Mucosa of descending colon (tissue), 3 donors: Measurements from ENCODE around the gene GAL3ST2. TPM values are rescaled to one million over a fixed set of nuclear protein-coding genes. Genes with fewer than 3 reads are reported as not detected.

Experiments used
- ATAC-seq: fragments of 200-7000 bp; cut with Tn5 transposase; one replicate; pipeline ENCODE4 v1.9.1; 2020; ENCODE audit warnings: mild to moderate bottlenecking, moderate library complexity
- DNase-seq, 3 donors: peaks; one replicate each; pipeline ENCODE4 v3.0.0-alpha.2; 2020
- H3K36me3 ChIP-seq: fragments of 200-600 bp; one replicate; pipeline ENCODE4 v1.8.0; 2021; ENCODE audit warnings: low read depth, mild to moderate bottlenecking
- H3K4me1 ChIP-seq: fragments of 200-600 bp; one replicate; pipeline ENCODE4 v1.8.0; 2021; ENCODE audit warnings: low read depth, mild to moderate bottlenecking
- H3K4me3 ChIP-seq: fragments of 200-600 bp; one replicate; pipeline ENCODE4 v1.8.0; 2021; ENCODE audit warnings: mild to moderate bottlenecking
- H3K9me3 ChIP-seq: fragments of 200-600 bp; one replicate; pipeline ENCODE4 v1.8.0; 2021; ENCODE audit warnings: mild to moderate bottlenecking
- intact Hi-C, 2 donors: fragments of 100-400 bp; cut with DNase I in 1 of 2; cut with micrococcal nuclease in 1 of 2; formaldehyde crosslinking; loops; one replicate each; pipeline versions ENCODE4 v1.11.0 to v1.11.1; 2022; cut with DNase I, micrococcal nuclease
- total RNA-seq, 3 donors: library from RNA; stranded (reverse); fragmentation: NEBNext Ultra II Directional in 2 of 3; extraction: Animal tissue kit (Norgen Biotek cat#: 25700) in 2 of 3; gene quantifications; one replicate each; pipeline versions ENCODE4 v1.2.1 to v1.2.4, GENCODE V29; 2021 to 2023
- TF ChIP-seq, protein P1 (sequence below): fragments of 200-600 bp; IDR thresholded peaks from one replicate; pipeline ENCODE4 v1.8.0; 2022; ENCODE audit warnings: antibody characterized with exemption, mild to moderate bottlenecking
- donor health status: DM: no; HTN: no; CAD: no; lungs with moderate emphysema.
- donor health status: DM: no; HTN: no; CAD: no.
- donor health status: DM: no; HTN: yes; CAD: no.

Gene GAL3ST2
- total RNA-seq, 3 donors from 2014 or later = 15.1 to 46.5 (median 42.4) TPM

DNA sequence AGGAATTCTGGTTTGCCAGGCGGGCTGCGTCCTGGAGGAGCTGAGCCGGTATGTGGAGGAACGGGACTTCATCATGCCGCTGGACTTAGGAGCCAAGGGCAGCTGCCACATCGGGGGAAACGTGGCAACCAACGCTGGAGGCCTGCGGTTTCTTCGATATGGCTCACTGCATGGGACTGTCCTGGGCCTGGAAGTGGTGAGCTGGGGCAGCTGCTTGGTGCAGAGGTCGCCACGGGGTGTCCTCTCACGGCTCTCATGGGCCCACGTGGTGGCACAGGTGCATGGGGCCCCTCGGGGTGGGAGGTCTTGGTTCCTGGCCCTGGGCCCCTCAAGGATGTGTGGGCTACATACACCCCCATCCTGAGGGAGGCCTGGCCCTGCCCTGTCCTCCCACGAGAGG lies 33.0 kb upstream of the GAL3ST2 start:
- H3K4me3 ChIP-seq = no peak overlapping the region
- ATAC-seq (no peak), DNase-seq (no peak)
- H3K9me3 ChIP-seq = no peaks in the 10 kb centered on the region
- H3K4me1 ChIP-seq = no peaks in the 10 kb centered on the region
- TF ChIP-seq, protein P1, sequence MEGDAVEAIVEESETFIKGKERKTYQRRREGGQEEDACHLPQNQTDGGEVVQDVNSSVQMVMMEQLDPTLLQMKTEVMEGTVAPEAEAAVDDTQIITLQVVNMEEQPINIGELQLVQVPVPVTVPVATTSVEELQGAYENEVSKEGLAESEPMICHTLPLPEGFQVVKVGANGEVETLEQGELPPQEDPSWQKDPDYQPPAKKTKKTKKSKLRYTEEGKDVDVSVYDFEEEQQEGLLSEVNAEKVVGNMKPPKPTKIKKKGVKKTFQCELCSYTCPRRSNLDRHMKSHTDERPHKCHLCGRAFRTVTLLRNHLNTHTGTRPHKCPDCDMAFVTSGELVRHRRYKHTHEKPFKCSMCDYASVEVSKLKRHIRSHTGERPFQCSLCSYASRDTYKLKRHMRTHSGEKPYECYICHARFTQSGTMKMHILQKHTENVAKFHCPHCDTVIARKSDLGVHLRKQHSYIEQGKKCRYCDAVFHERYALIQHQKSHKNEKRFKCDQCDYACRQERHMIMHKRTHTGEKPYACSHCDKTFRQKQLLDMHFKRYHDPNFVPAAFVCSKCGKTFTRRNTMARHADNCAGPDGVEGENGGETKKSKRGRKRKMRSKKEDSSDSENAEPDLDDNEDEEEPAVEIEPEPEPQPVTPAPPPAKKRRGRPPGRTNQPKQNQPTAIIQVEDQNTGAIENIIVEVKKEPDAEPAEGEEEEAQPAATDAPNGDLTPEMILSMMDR = no peak
- peaks cover 3% of the 10 kb centered on the region for H3K36me3 ChIP-seq
- intact Hi-C loops = no loop called here

DNA sequence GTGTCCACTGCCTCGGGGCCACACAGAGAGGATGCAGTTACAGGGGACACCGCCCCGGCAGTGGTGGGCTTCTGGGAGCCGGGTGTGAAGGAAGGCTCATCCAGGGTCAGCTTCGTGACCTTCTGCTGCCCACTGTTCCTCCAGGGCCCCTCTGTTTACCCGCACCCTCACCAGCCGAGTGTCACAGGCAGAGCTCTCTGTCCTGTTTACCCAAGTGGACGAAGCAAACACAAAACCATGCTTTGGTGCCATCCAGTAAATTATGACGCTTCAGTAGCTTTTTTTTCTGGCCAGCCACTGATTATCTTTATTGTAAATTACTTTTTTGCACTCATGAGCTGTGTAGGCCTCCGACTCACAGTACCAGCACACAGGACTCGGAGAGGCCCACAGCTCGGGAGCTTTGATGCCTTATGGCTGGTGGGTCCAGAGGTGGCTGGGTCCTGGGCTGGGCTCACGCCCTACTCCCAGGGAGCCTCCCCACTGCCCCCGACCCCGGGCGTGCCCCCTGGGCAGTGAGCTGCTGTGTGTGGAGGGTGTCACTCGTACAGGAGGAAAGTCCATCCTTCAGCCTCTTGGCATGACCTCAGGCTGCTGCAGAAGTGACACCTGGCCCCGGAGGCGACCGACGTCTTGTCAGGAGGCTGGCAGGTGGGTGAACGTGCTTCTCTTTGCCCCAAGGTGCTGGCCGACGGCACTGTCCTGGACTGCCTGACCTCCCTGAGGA lies 32.4 kb upstream of the GAL3ST2 start:
- intact Hi-C loops = no loop called here
- Histone ChIP-seq H3K4me3 (no peak overlapping the region), H3K9me3 (no peaks in the 10 kb centered on the region), H3K4me1 (no peaks in the 10 kb centered on the region), H3K36me3 (peaks cover 3% of the 10 kb centered on the region)
- ATAC-seq (no peak), DNase-seq (no peak)
- TF ChIP-seq, protein P1 = no peak

DNA sequence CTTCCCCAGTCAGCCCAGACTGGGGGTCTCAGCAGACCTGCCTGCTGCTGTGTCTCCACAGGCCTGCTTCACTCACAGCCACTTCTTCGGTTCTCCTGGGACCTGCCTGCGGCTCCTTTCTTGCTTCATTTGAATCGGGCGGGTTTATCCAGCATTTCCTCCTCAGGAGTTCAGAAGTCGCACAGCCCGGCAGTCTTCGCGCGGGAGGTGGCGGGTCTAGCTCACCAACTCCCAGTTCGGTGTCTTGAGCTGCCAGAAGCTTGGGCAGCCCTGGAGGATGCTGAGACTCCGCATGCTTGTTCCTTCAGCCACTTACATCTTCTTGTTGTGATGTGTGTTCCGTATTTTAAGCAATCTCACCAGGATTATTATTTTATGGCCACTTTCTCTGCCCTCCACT lies 31.3 kb upstream of the GAL3ST2 start:
- intact Hi-C loops = no loop called here
- H3K9me3 ChIP-seq = no peaks in the 10 kb centered on the region
- H3K36me3 ChIP-seq = peaks cover 3% of the 10 kb centered on the region
- ATAC-seq (no peak), DNase-seq (no peak)
- H3K4me3 ChIP-seq = no peak overlapping the region
- TF ChIP-seq, protein P1 = no peak
- no peaks in the 10 kb centered on the region for H3K4me1 ChIP-seq

DNA sequence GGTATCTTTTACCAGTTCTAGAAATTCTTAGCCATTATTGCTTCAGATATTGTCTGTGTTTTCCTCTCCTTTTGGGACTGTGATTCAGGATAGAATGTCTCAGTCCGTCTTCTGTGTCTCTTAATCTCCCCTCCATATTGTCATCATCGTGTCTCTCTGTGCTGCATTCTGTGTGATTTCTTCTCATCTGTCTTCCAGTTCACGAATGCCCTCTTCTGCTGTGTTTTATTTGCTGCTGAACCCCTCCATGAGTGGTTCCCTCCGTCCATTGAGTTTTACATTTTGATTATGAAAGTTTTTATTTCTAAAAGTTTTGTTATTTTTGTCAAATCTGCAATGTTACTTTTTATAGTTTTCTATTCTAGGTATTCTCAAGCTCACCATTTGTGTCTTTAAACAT lies 30.5 kb upstream of the GAL3ST2 start:
- no peak overlapping the region for H3K4me3 ChIP-seq
- ATAC-seq (no peak), DNase-seq (no peak)
- H3K9me3 ChIP-seq = no peaks in the 10 kb centered on the region
- H3K36me3 ChIP-seq = peaks cover 3% of the 10 kb centered on the region
- H3K4me1 ChIP-seq = no peaks in the 10 kb centered on the region
- intact Hi-C loops = no loop called here
- TF ChIP-seq, protein P1 = no peak

DNA sequence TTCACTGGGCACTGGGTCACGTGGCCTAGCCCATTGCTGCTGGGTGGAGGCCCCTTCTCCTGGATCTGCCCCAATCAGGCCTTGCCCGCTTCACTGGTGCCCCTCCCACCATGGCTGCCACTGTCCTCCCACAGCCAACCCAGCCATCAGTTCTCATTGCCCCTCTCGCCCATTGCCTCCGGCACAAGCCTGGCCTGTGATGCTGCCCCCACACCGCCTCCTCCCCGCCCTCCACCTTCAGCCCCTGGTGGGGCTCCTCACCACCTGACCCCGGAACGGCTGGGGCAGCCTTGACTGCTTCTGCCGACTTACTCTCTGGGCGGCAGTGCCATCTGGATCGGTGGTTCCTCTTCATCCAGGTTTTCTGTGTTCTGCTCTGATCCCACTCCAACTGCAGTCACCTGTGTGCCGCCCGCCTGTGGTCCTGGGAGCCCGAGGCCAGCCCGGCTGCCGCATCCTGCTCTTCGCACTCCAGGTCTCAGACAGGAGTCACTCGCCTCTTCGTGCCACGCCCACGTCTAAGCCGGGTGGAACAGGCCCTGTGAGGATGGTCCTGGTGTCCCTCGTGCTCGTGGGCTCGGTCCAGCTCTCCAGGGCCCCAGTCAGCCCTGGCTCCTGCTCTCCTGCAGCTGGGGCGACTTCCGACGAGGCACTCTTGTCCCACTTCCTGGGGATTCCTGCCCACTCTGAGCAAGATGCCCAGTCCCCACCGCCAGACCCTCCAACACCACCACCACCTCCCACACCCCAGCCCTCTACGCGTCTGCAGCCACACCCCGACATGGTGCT lies 28.0 kb upstream of the GAL3ST2 start:
- DNase-seq (no peak), ATAC-seq (no peak)
- Histone ChIP-seq H3K36me3 (peaks cover 3% of the 10 kb centered on the region), H3K9me3 (no peaks in the 10 kb centered on the region), H3K4me3 (no peak overlapping the region), H3K4me1 (no peaks in the 10 kb centered on the region)
- intact Hi-C loops = no loop called here
- TF ChIP-seq, protein P1 = no peak
